Measurements from ENCODE around the gene TIMM29. TPM values are rescaled to one million over a fixed set of nuclear protein-coding genes. Genes with fewer than 3 reads are reported as not detected.

TIMM29 gene
- polyA plus RNA-seq, 2 of the 4 experiments (the other 2 are of a cell fraction), result 9.1 to 20.5 TPM

- ATAC-seq (no peak), DNase-seq (ENCODE audit: low read depth in 1 of 2, low spot score in 1 of 2) (no peak), FAIRE-seq (no peak)
- H3K27ac ChIP-seq, result no peak overlapping the region
- no peaks in the 10 kb centered on the region for H3K9me3 ChIP-seq
- H3K4me2 ChIP-seq, result no peak overlapping the region
- TF ChIP-seq HDAC2 (IDR thresholded peaks at IDR 0.05), result no peak
- no peak for TF ChIP-seq ESRRA (IDR thresholded peaks at IDR 0.05; ENCODE audit: borderline replicate concordance, low read length)
- TF ChIP-seq HOXB5 (CRISPR knock-in tag; IDR thresholded peaks at IDR 0.05), result no peak
- TF ChIP-seq RFX5 (IDR thresholded peaks at IDR 0.05), result no peak
- TF ChIP-seq NFE2L2 (conservative IDR thresholded peaks at IDR 0.05; ENCODE audit: low read length), result no peak
- no peak for TF ChIP-seq FOSB (CRISPR knock-in tag; IDR thresholded peaks at IDR 0.05)
- no peak for TF ChIP-seq RNF2 (IDR thresholded peaks at IDR 0.05; ENCODE audit: borderline replicate concordance, low read depth)
- TF ChIP-seq RAD21 (conservative IDR thresholded peaks at IDR 0.05 in 1 of 2, IDR thresholded peaks at IDR 0.05 in 1 of 2), result no peak
- no peak for TF ChIP-seq HMGXB4 (CRISPR knock-in tag; IDR thresholded peaks at IDR 0.05; ENCODE audit: borderline replicate concordance)
- TF ChIP-seq GATA3 (IDR thresholded peaks at IDR 0.05; ENCODE audit: borderline replicate concordance), result no peak
- TF ChIP-seq USF2 (IDR thresholded peaks at IDR 0.05), result no peak
- TF ChIP-seq REST (IDR thresholded peaks at IDR 0.05), result no peak
- TF ChIP-seq ATOH8 (CRISPR knock-in tag; IDR thresholded peaks at IDR 0.05; ENCODE audit: low read depth), result no peak
- TF ChIP-seq HEYL (CRISPR knock-in tag; IDR thresholded peaks at IDR 0.05), result no peak
- no peak for TF ChIP-seq SREBF2 (IDR thresholded peaks at IDR 0.05)
- no peak for TF ChIP-seq ELK1 (IDR thresholded peaks at IDR 0.05; ENCODE audit: low read depth, low read length)
- TF ChIP-seq BCL3 (IDR thresholded peaks at IDR 0.05), result no peak
- ChIA-PET POLR2A (no interaction called here), CTCF (interaction anchor here (0.6 to 1.9 kb wide), 4 partner anchors 17 to 29 kb away, joined by 3 to 7 read pairs (median 4); no protein-coding TSS in a partner anchor)
- 85% methylated on average over 6 of the region's 6 CpGs for WGBS (ENCODE audit: missing lambda C conversion rate)
- H3K4me1 ChIP-seq, result peaks cover 12% of the 10 kb centered on the region; the same call in 2 of the 3 replicates
- H3K4me3 ChIP-seq, result no peak overlapping the region
Observed at GRCh38 chr19:10965398-10965797, 36.8 kb downstream of the TIMM29 start.

Data from A549 (cell line).